IPS-15b (cell line): ENCODE data around the gene NUDT16L1.

ENCODE experiments used
- H3K27me3 ChIP-seq: one replicate; pipeline ENCODE4 v1.6.1; 2013; ENCODE audit warnings: low read length; ENCODE audit not compliant: control insufficient read depth, insufficient read depth
- H3K36me3 ChIP-seq: one replicate; pipeline ENCODE4 v1.6.1; 2013; ENCODE audit warnings: low read length; ENCODE audit not compliant: control insufficient read depth, insufficient read depth
- H3K4me1 ChIP-seq: one replicate; pipeline ENCODE4 v1.6.1; 2013; ENCODE audit warnings: mild to moderate bottlenecking, low read length; ENCODE audit not compliant: control insufficient read depth, insufficient read depth
- H3K4me3 ChIP-seq: one replicate; pipeline ENCODE4 v1.5.1; 2013; ENCODE audit warnings: low read depth, low read length
- H3K9ac ChIP-seq: one replicate; pipeline ENCODE4 v1.6.1; 2013; ENCODE audit warnings: low read depth, mild to moderate bottlenecking, low read length
- H3K9me3 ChIP-seq: one replicate; pipeline ENCODE4 v1.6.1; 2013; ENCODE audit warnings: mild to moderate bottlenecking, low read length; ENCODE audit not compliant: control insufficient read depth, insufficient read depth

NUDT16L1 gene

DNA sequence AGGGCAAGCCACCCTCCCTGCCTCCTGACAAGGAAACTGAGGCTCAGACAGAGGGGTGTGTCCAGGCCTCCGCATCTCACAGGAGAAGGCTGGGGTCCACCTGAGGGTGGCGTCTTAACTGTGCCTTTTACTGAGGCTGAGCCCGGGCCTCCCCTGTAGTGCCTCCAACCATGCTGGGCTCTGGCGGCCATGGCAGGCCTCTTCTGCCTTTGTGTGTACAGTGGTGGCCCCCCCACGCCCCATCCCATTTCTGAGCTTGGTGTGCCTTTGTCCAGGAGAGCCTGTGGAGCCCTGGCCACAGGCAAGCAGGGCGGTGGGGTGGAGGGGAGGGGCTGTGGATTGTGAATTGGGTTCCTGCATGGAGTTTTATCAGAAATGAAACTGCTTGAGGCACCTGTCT, 37.6 kb upstream of the NUDT16L1 start:
- H3K36me3 ChIP-seq: peaks cover 69% of the 10 kb centered on the region

DNA sequence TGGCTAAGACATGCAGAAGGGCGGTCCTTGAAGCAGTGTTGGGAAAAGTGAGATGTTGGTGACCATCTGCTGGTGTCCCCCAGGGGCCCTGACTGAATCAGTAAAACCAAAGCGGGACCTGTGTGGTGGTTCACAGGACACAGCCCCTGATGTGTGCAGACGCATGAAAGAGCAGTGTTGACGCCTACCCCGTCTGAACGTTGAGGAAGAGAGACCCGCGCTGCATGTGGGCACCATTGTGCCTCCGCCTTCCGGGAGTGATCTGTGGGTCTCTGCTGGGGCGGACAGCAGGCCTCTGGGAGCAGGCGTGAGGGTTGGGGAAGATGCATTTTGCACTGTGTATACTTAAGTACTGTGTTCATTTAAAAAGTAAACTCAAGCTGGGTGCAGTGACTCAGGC, 37.1 kb upstream of the NUDT16L1 start:
- Histone ChIP-seq H3K27me3 (no peaks in the 10 kb centered on the region), H3K9ac (no peak overlapping the region), H3K9me3 (no peaks in the 10 kb centered on the region), H3K4me1 (no peaks in the 10 kb centered on the region), H3K36me3 (peaks cover 65% of the 10 kb centered on the region), H3K4me3 (no peak overlapping the region)

More for the DNA sequence above, 37.6 kb upstream of the NUDT16L1 start:
- Histone ChIP-seq H3K4me1 (no peaks in the 10 kb centered on the region), H3K9me3 (no peaks in the 10 kb centered on the region), H3K4me3 (no peak overlapping the region), H3K9ac (no peak overlapping the region), H3K27me3 (no peaks in the 10 kb centered on the region)

DNA sequence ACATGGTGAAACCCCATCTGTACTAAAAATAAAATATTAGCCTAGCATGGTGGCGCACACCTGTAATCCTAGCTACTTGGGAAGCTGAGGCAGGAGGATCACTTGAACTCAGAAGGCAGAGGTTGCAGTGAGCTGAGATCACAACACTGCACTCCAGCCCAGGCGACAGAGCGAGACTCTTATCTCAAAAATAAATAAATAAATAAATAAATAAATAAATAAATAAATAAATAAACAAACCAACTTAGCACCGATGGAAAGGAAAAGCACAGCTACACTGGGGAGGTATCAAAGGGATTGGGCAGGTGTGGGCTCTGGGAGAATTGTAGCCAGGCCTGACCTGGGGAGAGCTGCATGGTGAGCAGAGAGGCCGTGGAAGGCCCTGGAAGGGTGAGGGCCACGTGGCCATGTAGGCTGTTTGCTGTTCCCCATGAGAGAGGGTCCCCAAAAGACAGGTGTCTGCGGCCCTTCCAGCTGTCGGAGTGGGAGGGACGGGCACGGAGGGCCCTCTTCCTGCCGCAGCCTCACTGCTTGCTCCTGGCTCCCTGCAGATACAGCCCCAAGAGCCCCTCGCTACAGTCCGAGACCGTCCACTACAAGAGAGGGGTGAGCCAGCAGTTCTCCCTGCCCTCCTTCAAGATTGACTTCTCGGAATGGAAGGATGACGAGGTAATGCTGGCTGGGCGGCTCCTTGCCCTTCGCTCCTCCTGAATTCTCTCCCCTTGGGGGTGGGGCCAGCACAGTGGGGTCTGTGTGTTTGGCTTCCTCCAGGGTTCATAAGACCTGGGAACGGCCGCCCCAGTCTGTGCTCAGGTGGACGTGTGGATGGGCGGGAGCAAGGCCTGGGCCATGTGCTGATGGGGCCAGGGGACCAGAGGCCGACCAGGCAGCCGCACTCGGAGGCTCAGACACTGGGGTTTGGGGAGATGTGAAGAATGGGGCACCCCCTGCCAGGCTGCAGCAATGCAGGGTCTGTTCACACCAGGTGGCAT, 36.4 kb upstream of the NUDT16L1 start:
- Histone ChIP-seq H3K36me3 (peaks cover 57% of the 10 kb centered on the region), H3K4me1 (no peaks in the 10 kb centered on the region), H3K9ac (no peak overlapping the region), H3K4me3 (no peak overlapping the region), H3K9me3 (no peaks in the 10 kb centered on the region), H3K27me3 (no peaks in the 10 kb centered on the region)

DNA sequence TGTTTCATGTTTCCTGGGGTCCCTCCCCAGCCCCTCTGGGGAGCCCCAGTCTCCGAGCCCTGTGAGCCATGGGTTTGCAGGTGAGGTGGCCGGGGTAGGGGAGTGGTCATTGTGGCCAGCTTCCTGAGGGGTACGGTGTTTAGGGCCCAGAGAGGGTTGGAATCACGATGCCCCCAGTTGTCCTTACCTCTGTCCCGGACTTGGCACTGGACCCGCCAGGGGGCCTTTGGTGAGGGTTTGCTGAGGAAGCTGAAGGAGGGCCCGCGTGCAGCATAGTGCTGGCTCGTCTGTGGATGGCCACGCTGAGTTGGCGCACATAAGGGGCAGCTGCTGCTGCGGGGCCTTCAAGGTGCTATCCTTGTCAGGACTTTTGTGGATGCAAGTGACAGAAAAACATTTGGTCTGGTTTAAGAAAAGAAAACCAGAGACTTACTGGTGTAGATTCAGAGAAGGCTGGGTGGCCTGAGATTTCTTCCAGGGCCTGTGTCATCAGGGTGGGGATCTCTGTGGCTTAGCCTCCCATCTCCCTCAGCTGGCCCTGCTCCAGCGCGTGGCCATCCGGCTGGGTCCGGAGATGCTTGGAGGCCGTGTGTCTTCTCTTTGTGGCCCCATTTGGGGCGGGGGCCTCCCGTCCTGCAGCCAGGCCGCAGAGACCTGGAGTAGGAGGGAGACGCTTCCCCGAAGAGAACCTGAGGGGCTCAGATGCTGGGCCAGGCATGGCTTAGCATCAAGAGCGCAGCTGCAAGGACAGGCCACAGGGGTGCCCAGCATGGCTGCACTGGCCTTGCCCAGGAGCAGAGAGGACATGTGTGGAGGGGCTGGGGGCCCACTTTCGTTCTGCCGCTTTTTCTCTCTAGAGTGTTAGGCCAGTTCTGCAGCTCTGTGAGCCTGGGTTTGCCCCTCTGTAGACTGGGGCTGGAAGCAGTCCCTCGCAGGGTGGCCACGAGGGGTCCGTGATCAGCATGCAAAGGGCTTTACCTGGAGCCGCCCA, 33.7 kb upstream of the NUDT16L1 start:
- Histone ChIP-seq H3K27me3 (no peaks in the 10 kb centered on the region), H3K9me3 (no peaks in the 10 kb centered on the region), H3K36me3 (peaks cover 38% of the 10 kb centered on the region), H3K4me1 (no peaks in the 10 kb centered on the region), H3K9ac (no peak overlapping the region), H3K4me3 (no peak overlapping the region)

DNA sequence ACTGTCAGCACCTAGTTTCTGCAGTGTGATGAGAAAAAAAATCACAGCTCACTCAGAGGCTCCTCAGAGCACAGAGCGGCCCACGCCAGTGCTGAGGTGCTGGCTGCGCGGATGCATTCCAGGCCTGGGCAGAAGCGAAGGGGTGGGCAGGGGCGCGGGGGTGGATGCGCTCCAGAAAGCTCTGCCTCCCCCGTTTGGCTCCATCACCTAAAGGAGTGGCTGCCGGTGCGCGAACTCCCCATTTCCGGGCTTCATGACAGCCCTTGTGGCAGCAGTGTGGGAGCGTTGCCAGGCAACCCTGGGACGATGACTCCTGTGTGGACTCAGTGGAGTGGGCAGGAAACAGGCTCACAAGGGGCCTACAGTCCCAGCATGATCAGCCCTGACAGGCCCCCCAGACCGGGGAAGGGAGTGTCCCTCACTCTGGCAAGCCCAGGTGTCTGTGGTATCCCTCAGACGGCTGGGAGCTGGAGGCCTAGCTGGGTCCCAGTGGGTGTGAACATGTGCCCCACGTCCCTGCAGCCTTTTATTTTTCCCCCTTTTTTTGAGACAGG, 32.8 kb upstream of the NUDT16L1 start:
- H3K27me3 ChIP-seq: no peaks in the 10 kb centered on the region
- peaks cover 37% of the 10 kb centered on the region for H3K36me3 ChIP-seq
- H3K4me1 ChIP-seq: no peaks in the 10 kb centered on the region
- no peak overlapping the region for H3K9ac ChIP-seq
- no peaks in the 10 kb centered on the region for H3K9me3 ChIP-seq
- H3K4me3 ChIP-seq: no peak overlapping the region

DNA sequence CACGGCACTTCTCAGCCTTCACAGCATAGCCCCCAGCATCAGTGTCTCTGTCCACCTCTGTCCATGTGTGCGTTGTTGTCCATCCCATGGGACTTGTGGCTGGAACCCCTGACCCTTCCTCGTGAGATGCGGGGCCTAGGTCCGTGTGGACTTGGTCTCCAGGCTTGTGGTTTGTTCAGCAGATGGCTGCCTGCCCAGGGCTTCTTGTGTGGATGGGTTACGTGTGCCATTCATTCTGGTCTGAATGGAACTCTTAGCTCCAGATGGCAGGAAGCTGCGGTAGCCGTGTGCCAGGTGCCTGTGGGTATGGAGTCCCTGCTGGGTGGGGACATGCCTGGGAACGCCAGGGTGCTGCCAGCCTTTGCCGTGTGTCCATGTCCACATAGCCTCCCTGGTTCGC, 31.7 kb upstream of the NUDT16L1 start:
- no peak overlapping the region for H3K9ac ChIP-seq
- H3K36me3 ChIP-seq: peaks cover 33% of the 10 kb centered on the region
- no peak overlapping the region for H3K4me3 ChIP-seq
- H3K4me1 ChIP-seq: no peaks in the 10 kb centered on the region
- H3K27me3 ChIP-seq: no peaks in the 10 kb centered on the region
- H3K9me3 ChIP-seq: no peaks in the 10 kb centered on the region

DNA sequence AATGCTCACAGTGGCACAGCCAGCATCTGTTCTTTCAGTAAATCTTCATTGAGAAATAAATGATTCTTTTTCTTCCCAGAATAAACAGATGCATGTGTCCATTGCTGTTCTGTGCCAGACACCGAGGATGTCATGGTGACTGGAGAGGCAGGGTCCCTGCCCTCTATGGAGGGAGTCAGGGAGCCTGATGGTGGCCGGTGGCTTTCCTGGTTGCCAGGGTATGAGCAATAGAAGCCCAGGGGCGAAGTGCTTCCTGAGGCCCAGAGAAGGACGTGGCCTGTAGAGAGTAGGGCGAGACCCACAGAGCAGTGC, 29.9 kb upstream of the NUDT16L1 start:
- Histone ChIP-seq H3K9ac (no peak overlapping the region), H3K4me3 (no peak overlapping the region), H3K9me3 (no peaks in the 10 kb centered on the region), H3K36me3 (peaks cover 41% of the 10 kb centered on the region), H3K27me3 (no peaks in the 10 kb centered on the region), H3K4me1 (no peaks in the 10 kb centered on the region)

DNA sequence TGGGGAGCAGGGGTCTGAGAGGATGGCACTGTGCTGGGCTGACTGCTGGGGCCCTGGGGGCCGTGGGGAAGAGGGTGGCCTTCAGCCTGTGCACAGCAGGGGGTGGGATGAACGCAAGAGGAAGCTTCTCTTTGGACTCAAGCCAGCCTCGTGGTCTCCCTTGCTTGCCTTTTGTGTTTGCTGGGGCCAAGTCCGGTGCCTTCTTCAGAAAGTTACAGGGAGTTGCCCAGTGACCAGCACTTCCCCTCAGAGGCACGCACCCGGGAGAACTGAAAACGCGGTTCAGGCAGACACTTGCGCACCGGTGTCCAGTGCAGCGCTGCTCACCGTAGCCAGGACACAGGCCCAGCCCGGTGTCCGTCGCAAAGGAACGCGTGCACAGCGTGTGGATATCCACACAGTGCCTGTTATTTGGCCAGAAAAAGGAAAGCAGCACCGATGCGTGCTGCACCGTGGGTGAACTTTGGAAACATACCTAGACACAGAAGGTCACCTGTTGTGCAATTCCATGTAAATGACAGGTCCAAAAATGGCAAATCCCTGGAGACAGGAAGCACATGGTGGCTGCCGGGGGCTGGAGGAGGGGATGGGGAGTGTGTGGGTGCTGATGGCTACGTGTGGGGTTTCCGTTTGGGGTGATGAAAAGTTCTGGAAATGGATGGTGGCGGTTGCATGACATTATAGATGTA, 29.4 kb upstream of the NUDT16L1 start:
- Histone ChIP-seq H3K9me3 (no peaks in the 10 kb centered on the region), H3K4me1 (no peaks in the 10 kb centered on the region), H3K4me3 (no peak overlapping the region), H3K9ac (no peak overlapping the region), H3K36me3 (peaks cover 45% of the 10 kb centered on the region), H3K27me3 (no peaks in the 10 kb centered on the region)

DNA sequence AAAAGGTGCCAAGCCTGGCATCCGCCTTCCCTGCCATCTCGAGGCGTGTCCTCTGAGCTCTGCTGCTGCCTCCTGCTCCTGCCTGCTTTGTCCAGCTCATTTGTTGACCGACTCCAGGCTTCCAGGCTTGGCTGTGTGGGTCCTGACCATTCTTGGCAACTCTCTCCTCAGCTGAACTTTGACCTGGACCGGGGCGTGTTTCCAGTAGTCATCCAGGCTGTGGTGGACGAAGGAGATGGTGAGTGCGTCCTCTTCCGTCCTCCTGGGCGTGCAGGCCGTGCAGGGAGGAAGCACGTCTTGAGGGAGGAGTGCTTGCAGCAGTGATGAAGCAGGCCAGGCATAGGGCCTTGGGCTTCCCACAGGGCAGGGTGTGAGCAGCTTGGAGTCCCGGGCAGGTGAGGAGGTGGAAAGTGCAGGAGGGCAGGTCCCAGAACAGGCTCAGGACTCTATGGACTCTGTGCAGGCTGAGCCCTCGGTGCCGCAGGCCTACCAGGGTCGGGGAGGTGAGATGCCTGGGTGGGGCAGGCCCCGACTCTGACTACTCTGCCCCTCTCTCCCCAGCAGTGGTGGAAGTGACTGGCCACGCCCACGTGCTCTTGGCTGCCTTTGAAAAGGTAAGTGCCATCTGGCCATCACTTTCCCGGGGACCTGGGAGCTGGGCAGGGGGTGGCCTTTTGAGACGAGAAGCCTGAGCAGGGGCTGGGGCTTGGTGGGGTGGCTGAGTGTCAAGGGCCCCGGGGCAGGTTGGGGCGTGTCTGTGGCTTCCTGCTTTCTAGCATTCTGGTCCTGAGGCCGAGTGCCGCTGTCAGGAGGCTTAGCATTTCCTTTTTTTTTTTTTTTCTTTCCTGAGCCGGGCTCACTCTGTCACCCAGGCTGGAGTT, 28.6 kb upstream of the NUDT16L1 start:
- H3K36me3 ChIP-seq: peaks cover 42% of the 10 kb centered on the region
- H3K9ac ChIP-seq: no peak overlapping the region
- H3K4me1 ChIP-seq: no peaks in the 10 kb centered on the region
- no peak overlapping the region for H3K4me3 ChIP-seq
- H3K9me3 ChIP-seq: no peaks in the 10 kb centered on the region
- H3K27me3 ChIP-seq: no peaks in the 10 kb centered on the region

DNA sequence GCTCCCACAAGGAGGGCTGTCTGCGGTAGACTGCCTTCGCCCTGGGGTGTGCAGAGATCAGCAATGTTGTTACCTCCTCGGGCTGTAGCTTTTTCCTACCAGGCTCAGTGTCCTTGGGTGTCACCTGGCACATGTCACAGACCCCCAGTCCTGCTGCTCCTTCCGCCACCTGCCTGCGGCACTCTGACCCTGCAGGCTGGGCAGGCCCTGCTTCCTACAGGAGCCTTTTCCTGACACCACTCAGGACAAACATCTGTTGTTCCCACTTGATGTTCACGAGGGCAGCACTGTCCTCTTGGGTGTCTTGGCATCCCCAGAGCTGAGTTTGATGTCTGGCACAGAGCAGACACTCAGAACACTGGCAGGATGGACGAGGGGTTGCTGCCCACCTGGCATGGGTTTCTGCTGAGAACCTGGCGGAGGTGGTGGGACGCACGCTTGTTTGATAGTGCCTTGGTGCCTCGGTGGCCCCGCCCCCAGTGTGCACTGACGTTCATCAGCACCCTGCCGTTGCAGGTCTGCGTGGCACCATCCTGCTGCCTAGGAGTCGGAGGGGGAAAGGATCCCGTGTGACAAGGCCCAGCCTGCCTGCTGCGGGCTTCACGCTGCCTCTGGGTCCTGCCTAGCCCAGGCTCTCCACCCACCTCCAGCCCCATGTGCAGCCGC, 26.7 kb upstream of the NUDT16L1 start:
- H3K27me3 ChIP-seq: no peaks in the 10 kb centered on the region
- H3K4me3 ChIP-seq: no peak overlapping the region
- H3K36me3 ChIP-seq: peaks cover 41% of the 10 kb centered on the region
- H3K9me3 ChIP-seq: no peaks in the 10 kb centered on the region
- no peak overlapping the region for H3K9ac ChIP-seq
- H3K4me1 ChIP-seq: no peaks in the 10 kb centered on the region
